Measurements from ENCODE around the gene ARHGEF7. TPM values are rescaled to one million over a fixed set of nuclear protein-coding genes. Genes with fewer than 3 reads are reported as not detected.
A peak's percentile ranks its signal among the peaks of the same experiment; 100 is the strongest.

Gene ARHGEF7
- total RNA-seq, 1 experiment from 2014 or later: 47.3 TPM

GRCh38 chr13:111099290-111099689, 15.8 kb upstream of the ARHGEF7 start:
- H3K4me3 Mint-ChIP-seq: no peak overlapping the region
- H3K27me3 Mint-ChIP-seq (ENCODE audit: low read depth): peaks cover 7% of the 10 kb centered on the region
- no peak overlapping the region for H3K27ac Mint-ChIP-seq
- H3K9me3 Mint-ChIP-seq: peaks cover 20% of the 10 kb centered on the region
- peak; percentile 46; the same call in 1 of the 2 replicates for ATAC-seq
- TF ChIP-seq RELA (CRISPR knock-in tag; IDR thresholded peaks at IDR 0.05; ENCODE audit: borderline replicate concordance) (no peak), MXD4 (CRISPR knock-in tag; IDR thresholded peaks at IDR 0.05; ENCODE audit: borderline replicate concordance) (no peak), SOX15 (CRISPR knock-in tag; IDR thresholded peaks at IDR 0.05) (no peak), NR2C2 (CRISPR knock-in tag; IDR thresholded peaks at IDR 0.05) (no peak), JAZF1 (CRISPR knock-in tag; IDR thresholded peaks at IDR 0.05) (no peak), CREM (CRISPR knock-in tag; IDR thresholded peaks at IDR 0.05) (no peak), ZNF281 (CRISPR knock-in tag; IDR thresholded peaks at IDR 0.05) (no peak), PRRX2 (CRISPR knock-in tag; IDR thresholded peaks at IDR 0.05) (no peak), ZNF232 (CRISPR knock-in tag; IDR thresholded peaks at IDR 0.05) (no peak), ZNF138 (CRISPR knock-in tag; conservative IDR thresholded peaks at IDR 0.05) (no peak), AR (CRISPR knock-in tag; IDR thresholded peaks at IDR 0.05) (no peak)
- CTCF ChIA-PET: interaction anchor here (0.7 to 1.1 kb wide), 2 partner anchors 31 to 63 kb away, joined by 3 to 4 read pairs; no protein-coding TSS in a partner anchor
- H3K4me1 Mint-ChIP-seq: no peaks in the 10 kb centered on the region
- peaks cover 9% of the 10 kb centered on the region; the same call in 1 of the 2 replicates for H3K36me3 Mint-ChIP-seq
- DNase-seq (ENCODE audit: low spot score): no peak
- POLR2A ChIA-PET: no interaction called here

GRCh38 chr13:111110054-111110453, 5.1 kb upstream of the ARHGEF7 start:
- POLR2A ChIA-PET: no interaction called here
- TF ChIP-seq NFE2L1 (CRISPR knock-in tag; IDR thresholded peaks at IDR 0.05) (no peak), OVOL2 (CRISPR knock-in tag; IDR thresholded peaks at IDR 0.05; ENCODE audit: borderline replicate concordance) (no peak), TEAD4 (CRISPR knock-in tag; IDR thresholded peaks at IDR 0.05) (no peak), TCF7 (CRISPR knock-in tag; IDR thresholded peaks at IDR 0.05; ENCODE audit: low read depth) (no peak), CDX4 (CRISPR knock-in tag; IDR thresholded peaks at IDR 0.05; ENCODE audit: borderline replicate concordance) (no peak), ELF4 (CRISPR knock-in tag; IDR thresholded peaks at IDR 0.05; ENCODE audit: low read depth) (no peak), SMAD4 (CRISPR knock-in tag; IDR thresholded peaks at IDR 0.05) (no peak), ATF1 (CRISPR knock-in tag; IDR thresholded peaks at IDR 0.05) (no peak)
- DNase-seq (ENCODE audit: low spot score) (no peak), ATAC-seq (no peak)
- H3K9me3 Mint-ChIP-seq: peaks cover 14% of the 10 kb centered on the region
- peaks cover 59% of the 10 kb centered on the region for H3K27me3 Mint-ChIP-seq (ENCODE audit: low read depth)
- CTCF ChIA-PET: no interaction called here
- no peaks in the 10 kb centered on the region; the same call in 1 of the 2 replicates for H3K36me3 Mint-ChIP-seq
- H3K27ac Mint-ChIP-seq: no peak overlapping the region
- H3K4me1 Mint-ChIP-seq: peaks cover 5% of the 10 kb centered on the region; the same call in 1 of the 2 replicates
- no peak overlapping the region for H3K4me3 Mint-ChIP-seq
